ENCODE measurements around the gene OGFOD1.

- TF ChIP-seq CTCF (IDR thresholded peaks at IDR 0.05; ENCODE audit: insufficient read depth, low read length, poor library complexity, severe bottlenecking) (no peak), EZH2phosphoT487 (conservative IDR thresholded peaks at IDR 0.05; ENCODE audit: low read length) (no peak)
Observed at GRCh38 chr16:56426585-56426984, 24.8 kb upstream of the OGFOD1 start.

Data from SU-DHL-6 (cell line).